GM12865 (cell line): ENCODE results near the gene CELF2.

ENCODE experiments used
- DNase-seq: peaks from one replicate; pipeline ENCODE4 v3.0.0; 2010; ENCODE audit warnings: low read depth
- H3K4me3 ChIP-seq: 2 replicates; pipeline ENCODE4 v1.5.1; 2011; ENCODE audit warnings: mild to moderate bottlenecking, low read depth, low read length, control low read depth
- CTCF ChIP-seq: IDR thresholded peaks from 2 replicates; pipeline ENCODE4 v1.5.1; 2011; ENCODE audit warnings: low read length, control low read depth, low read depth, inconsistent platforms; ENCODE audit not compliant: insufficient read depth; ENCODE audit errors: missing control alignments

The CELF2 gene

GRCh38 chr10:11017570-11018431 lies at the start of gene CELF2:
Gene CELF2 (plus strand): TSS chr10:11017872. CDS start chr10:11018090, 218 bp downstream.
- DNase-seq: peak; percentile 88
- no peak for TF ChIP-seq CTCF
- peak within 1 kb of the TSS; percentile 91 for H3K4me3 ChIP-seq

DNA sequence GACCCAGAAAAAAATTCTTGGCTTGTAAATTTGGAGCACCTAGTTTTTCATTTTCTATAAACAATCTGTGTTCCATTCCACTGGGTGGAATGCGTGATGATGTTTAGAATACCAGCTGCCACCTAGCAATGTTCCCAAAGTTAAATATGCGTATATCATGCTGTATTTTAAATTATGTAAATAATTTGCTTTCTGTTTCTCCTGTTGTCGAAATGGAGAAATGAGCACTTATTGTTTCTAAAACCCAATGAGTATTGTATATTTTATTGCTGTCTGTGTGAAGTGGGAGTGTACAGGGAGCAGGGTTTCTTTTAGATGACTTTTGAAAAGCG lies 49.4 kb upstream of the CELF2 start:
- no peak for TF ChIP-seq CTCF
- H3K4me3 ChIP-seq: no peak overlapping the region
- no peak for DNase-seq

DNA sequence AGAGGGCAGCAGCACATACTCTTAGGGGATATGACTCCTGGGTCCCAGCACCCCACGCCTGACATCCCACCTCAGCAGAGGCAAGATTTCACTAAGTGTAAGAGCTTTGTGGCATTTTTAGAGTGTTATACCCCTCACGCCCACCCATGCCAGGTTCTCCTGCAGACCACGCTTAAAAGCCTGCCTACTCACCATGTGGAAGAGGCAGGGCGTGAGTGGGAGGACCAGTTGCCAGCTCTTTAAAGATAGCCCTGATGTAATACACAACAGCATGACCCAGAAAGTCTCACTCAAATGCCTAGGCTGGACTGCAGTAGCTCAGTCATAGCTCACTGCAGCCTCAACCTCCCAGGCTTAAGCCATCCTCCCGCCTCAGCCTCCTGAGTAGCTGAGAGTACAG lies 44.4 kb upstream of the CELF2 start:
- H3K4me3 ChIP-seq: no peak overlapping the region
- DNase-seq: no peak
- no peak for TF ChIP-seq CTCF

DNA sequence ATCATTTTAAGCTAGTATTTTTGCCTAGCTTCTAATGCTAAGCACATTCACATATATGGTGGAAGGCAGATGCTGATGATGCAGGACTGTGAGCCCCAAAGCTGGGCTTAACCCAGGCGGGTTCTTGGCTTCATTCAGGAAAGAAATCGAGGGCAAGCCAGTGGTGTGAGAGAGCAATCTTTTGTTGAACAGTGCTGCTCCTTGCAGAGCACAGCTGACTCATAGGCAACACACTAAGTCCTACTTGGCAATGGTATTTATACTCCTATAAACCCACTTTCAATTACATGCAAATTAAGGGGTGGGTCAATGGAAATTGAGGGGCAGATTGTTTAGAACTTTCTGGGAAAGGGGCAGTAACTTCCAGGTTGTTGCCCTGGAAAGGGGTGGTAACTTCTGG lies 42.0 kb upstream of the CELF2 start:
- no peak for TF ChIP-seq CTCF
- no peak for DNase-seq
- H3K4me3 ChIP-seq: no peak overlapping the region

DNA sequence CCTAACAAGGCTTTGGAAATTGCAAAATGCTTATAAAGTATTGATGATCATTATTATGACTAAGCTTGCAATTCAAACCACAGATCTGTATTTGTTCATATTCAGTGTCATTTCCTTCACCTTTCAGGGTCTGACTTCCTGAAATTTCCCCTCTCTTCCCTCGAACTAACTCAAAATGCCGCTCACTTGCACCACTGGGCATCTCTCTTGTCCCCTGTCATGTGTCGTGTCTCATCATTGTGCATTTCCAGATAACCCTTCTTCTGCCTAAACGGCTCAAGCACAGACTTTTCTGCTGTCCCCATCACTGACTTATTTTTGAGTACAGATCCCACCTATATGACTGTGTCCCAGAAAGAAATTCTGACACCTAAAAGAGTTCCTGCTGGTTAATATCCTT lies 41.0 kb upstream of the CELF2 start:
- no peak for DNase-seq
- no peak overlapping the region for H3K4me3 ChIP-seq
- no peak for TF ChIP-seq CTCF

- no peak overlapping the region for H3K4me3 ChIP-seq
- no peak for TF ChIP-seq CTCF
- no peak for DNase-seq
These were observed 40.3 kb upstream of the CELF2 start for GRCh38 chr10:10977226-10977956.
